HG03521 (cell line): ENCODE results near the gene SPOCD1.

Source experiments
- ATAC-seq: cut with Tn5 transposase; IDR thresholded peaks from one replicate; pipeline ENCODE4 v1.9.1; 2021; ENCODE audit warnings: mild to moderate bottlenecking, moderate library complexity; ENCODE audit not compliant: unreplicated experiment

The SPOCD1 gene

DNA sequence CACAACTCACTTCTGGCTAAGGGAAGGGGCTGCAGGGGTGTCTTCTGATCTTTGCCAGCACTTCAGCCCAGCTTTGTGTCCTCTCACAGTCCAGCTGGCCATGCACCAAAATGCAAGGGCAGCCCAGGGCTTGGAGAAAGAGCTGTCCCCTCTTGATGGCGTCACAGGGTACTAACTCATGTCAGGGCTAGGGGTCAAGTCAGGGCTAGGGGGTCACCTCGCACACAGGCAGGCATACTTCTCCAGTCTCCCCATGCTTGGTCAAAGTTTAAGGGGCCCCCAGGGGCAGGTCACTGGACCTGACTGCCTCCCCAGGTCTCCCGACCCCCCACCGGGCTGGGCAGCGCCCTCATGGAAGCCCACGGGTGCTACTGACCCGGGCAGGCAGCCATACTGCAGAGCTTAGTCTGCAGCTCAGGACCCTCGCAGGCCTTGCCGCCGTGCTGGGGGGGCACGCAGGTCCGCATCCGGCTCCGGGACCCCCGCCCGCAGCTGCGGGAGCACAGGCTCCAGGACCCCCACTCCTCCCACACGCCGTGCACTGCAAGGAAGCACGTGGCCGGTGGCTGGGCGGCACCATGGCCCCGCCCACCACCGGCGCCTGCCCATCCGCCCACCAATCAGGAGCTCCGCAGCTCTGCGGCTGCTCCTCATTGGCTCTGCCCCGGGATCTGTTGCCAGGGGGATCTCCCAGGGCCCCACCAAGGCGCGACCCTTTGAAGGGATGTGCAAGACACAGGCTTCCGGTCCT is 73.2 kb downstream of the SPOCD1 start:
- no peak for ATAC-seq
